Aorta (tissue), 5 donors: ENCODE measurements around the gene CELF4. TPM values are rescaled to one million over a fixed set of nuclear protein-coding genes. Genes with fewer than 3 reads are reported as not detected.

Source experiments
- ATAC-seq: fragments of 200-7000 bp; cut with Tn5 transposase; one replicate; pipeline ENCODE4 v1.9.1; 2022; ENCODE audit warnings: moderate library complexity; ENCODE audit not compliant: low FRiP score
- DNase-seq, 2 donors: peaks; one replicate each; pipeline ENCODE4 v3.0.0-alpha.2; 2020
- H3K27ac ChIP-seq, 2 donors: one replicate each; pipeline ENCODE4 v1.5.1; 2013; ENCODE audit warnings: low read length in 2 of 2, mild to moderate bottlenecking in 2 of 2, moderate library complexity in 2 of 2, control low read depth in 1 of 2, inconsistent platforms in 1 of 2, low read depth in 1 of 2
- H3K27me3 ChIP-seq, 2 donors: one replicate each; pipeline ENCODE4 v1.6.1; 2013; ENCODE audit warnings: control low read depth in 1 of 2, low read length in 1 of 2, mild to moderate bottlenecking in 1 of 2, moderate library complexity in 1 of 2; ENCODE audit not compliant: insufficient read depth in 2 of 2, control insufficient read depth in 1 of 2
- H3K36me3 ChIP-seq, 2 donors: one replicate each; pipeline ENCODE4 v1.6.1; 2013; ENCODE audit warnings: control low read depth in 1 of 2, low read length in 1 of 2, mild to moderate bottlenecking in 1 of 2; ENCODE audit not compliant: insufficient read depth in 2 of 2, control insufficient read depth in 1 of 2
- H3K4me1 ChIP-seq, 2 donors: one replicate each; pipeline ENCODE4 v1.6.1; 2013; ENCODE audit warnings: low read length in 2 of 2, control low read depth in 1 of 2, mild to moderate bottlenecking in 1 of 2, moderate library complexity in 1 of 2; ENCODE audit not compliant: insufficient read depth in 2 of 2, control insufficient read depth in 1 of 2
- H3K4me3 ChIP-seq, 2 donors: one replicate each; pipeline ENCODE4 v1.5.1; 2013; ENCODE audit warnings: low read length in 2 of 2, control low read depth in 1 of 2, mild to moderate bottlenecking in 1 of 2
- H3K9me3 ChIP-seq: one replicate; pipeline ENCODE4 v1.6.1; 2013; ENCODE audit warnings: mild to moderate bottlenecking, low read length; ENCODE audit not compliant: control insufficient read depth
- WGBS, 2 donors: extraction: QIAGEN DNeasy Blood & Tissue Kit; methylation state at CpG; one replicate each; pipeline ENCODE4 v1.1.7; 2013; 5-methylcytosine and 5-hydroxymethylcytosine counted together
- intact Hi-C, 2 donors: fragments of 100-400 bp; cut with DNase I; formaldehyde crosslinking; loops; one replicate each; pipeline versions ENCODE4 v1.14.2 to v1.15.0; 2022
- polyA plus RNA-seq, 2 donors: library from polyadenylated mRNA; stranded (reverse); fragments of 200-250 nt; gene quantifications; one replicate each; pipeline ENCODE4 v1.2.3, GENCODE V29; 2013
- total RNA-seq, 2 donors: library from RNA; stranded (reverse); fragmentation: NEBNext Ultra II Directional; extraction: Animal tissue kit (Norgen Biotek cat#: 25700); gene quantifications; one replicate each; pipeline ENCODE4 v1.2.1, GENCODE V29; 2021
- donor health status: healthy with polysubstance abuse.
- donor health status: Bipolar disorder and iron deficiency.
- donor health status: DM: no; HTN: no; CAD: no.
- donor health status: DM: no; HTN: no; CAD: no.
- donor health status: DM: yes; HTN: yes; CAD: no.

The CELF4 gene
- total and polyA plus RNA-seq, 4 donors = 0.51 TPM; not detected in 3

DNA sequence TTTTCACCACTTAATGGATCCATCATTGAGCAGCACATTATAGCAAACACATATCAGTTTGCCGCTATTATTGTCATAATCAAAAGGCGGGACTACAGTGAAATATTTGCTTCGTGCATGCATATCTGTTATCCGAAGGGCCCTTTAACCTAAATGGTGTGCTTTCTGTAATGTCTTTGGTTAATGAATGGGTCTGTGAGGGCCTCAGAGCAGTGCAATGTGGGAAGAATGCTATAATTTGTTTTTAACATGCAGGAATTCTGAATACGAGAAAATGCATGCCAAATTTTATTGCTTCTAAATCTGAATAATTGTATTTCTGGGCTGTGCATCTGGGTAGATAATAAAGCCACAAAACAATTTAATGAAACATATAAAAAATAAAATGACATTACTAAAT lies 32.8 kb upstream of the CELF4 start:
- Histone ChIP-seq H3K4me1 (no peaks in the 10 kb centered on the region), H3K27ac (no peak overlapping the region), H3K27me3 (peaks cover 0 to 3% of the 10 kb centered on the region in 2 donors), H3K4me3 (no peak overlapping the region), H3K36me3 (no peaks in the 10 kb centered on the region), H3K9me3 (peaks cover 3% of the 10 kb centered on the region)
- DNase-seq (no peak), ATAC-seq (no peak)
- intact Hi-C loops = no loop called here
- 76 to 81% methylated on average over 5 of the region's 5 CpGs for WGBS, 2 donors

DNA sequence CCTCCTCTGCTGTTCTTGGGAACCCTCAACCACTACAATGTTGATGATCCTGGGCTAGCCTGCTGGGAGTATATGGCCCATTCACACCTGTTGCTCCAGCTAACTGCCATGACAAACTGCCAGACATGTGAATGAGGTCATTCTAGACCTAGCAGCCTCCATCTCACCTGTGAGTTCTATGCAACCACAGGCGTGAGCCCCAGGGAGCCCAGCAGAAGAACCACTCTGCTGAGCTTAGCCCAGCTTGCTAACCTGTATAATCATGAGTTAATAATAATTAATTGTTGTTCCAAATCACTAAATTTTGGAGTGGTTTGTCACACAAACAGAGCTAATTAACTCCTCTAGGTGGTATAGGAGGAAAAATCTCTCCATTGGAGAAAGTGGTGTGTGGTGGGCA lies 24.7 kb upstream of the CELF4 start:
- peaks cover 0 to 3% of the 10 kb centered on the region in 2 donors for H3K27me3 ChIP-seq
- H3K4me1 ChIP-seq = no peaks in the 10 kb centered on the region
- 91 to 92% methylated on average over 1 of the region's 1 CpG for WGBS, 2 donors
- H3K27ac ChIP-seq = no peak overlapping the region
- peaks cover 10% of the 10 kb centered on the region for H3K9me3 ChIP-seq
- intact Hi-C loops = no loop called here
- DNase-seq (no peak), ATAC-seq (no peak)
- no peak overlapping the region for H3K4me3 ChIP-seq
- H3K36me3 ChIP-seq = no peaks in the 10 kb centered on the region

DNA sequence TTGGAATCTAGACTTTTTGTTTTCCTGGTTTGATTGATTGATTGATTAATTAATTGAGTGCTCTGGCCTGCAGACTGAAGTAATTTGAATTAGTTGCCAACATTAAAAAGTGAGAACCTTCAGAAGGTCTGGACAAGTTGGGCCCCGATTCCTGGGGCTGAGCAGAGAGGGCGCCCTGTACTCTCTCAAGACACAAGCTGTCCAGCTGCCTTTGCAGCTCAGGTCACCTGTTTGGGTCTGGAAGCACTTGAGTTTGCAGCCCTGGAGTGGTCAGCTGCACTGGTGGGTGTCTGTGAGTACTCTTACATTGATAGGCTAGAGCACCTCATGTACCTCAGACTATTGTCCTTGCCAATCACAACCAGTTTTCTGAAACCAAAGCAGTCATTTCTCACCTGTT lies 22.7 kb upstream of the CELF4 start:
- Histone ChIP-seq H3K27me3 (no peaks in the 10 kb centered on the region), H3K9me3 (peaks cover 7% of the 10 kb centered on the region), H3K4me3 (no peak overlapping the region), H3K4me1 (no peaks in the 10 kb centered on the region), H3K36me3 (no peaks in the 10 kb centered on the region), H3K27ac (no peak overlapping the region)
- intact Hi-C loops = no loop called here
- WGBS, 2 donors = 77 to 90% methylated on average over 2 of the region's 2 CpGs
- DNase-seq (no peak), ATAC-seq (no peak)

DNA sequence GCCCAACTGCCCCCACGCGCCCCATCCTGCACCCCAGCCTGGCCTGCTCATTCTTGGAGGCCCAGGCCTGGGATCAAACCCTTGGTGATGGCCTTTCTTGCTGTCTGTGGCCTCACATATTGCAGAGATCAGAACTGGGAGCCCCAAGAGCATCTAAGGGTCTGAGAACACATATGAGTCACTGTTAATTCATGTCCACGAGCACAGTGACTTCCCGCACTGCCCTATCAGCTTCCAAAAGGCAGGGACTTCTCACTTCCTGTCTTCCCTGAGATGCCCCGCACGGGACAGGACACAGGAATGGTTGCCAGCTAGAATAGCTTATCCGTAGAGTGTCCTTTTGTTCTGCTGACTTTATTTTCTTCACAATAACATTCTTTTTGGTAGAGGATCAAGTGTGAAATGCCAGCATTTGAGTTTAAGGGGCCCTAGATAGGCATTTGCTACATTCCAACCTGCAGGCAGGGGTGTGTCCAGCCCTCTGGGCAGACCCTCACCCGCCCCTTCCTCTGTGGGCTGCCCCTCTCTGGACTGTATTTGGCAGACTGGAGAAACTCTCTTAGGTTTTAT lies 21.1 kb upstream of the CELF4 start:
- DNase-seq (no peak), ATAC-seq (no peak)
- Histone ChIP-seq H3K4me1 (no peaks in the 10 kb centered on the region), H3K27ac (no peak overlapping the region), H3K4me3 (no peak overlapping the region), H3K9me3 (peaks cover 7% of the 10 kb centered on the region), H3K36me3 (no peaks in the 10 kb centered on the region), H3K27me3 (no peaks in the 10 kb centered on the region)
- intact Hi-C loops = no loop called here
- WGBS, 2 donors = 66 to 67% methylated on average over 8 of the region's 8 CpGs

DNA sequence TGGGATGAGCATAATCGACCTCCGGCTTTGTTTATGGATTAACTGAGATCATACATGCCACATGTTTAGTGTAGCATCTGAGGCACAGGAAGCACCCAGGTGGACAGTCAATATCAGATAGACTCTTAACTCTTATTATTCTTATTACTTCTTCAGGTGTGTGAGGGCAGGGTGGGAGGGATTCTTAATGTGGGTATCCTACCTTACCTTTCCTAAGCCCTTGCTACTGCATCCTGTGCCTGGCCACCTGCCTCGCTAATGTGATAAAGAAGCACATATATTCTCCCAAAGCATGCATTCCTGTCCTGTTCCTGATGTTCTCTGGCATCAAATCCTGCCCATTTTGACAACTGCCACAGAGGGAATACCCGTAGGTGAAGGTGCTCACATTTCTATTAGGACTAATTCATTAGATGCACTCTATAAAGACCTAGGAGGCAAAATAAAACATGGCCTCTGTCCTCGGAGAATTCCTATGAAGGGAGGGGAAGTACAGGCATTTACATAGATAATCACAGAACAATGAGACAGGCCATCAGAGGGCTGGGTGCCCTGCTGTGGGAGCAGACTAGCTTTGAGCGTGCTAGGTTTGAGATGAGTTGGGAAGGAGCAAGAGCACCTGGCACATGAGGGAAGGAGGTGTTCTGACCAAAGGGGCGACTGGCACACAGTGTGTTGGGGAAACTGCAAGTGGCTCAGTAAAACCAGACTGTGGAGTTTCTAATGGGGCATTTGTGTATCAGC lies 19.5 kb upstream of the CELF4 start:
- Histone ChIP-seq H3K27me3 (no peaks in the 10 kb centered on the region), H3K27ac (no peak overlapping the region), H3K36me3 (no peaks in the 10 kb centered on the region), H3K9me3 (peaks cover 2% of the 10 kb centered on the region), H3K4me3 (no peak overlapping the region), H3K4me1 (no peaks in the 10 kb centered on the region)
- no peak for DNase-seq
- intact Hi-C loops = no loop called here
- no peak for ATAC-seq
- WGBS, 2 donors = 69 to 78% methylated on average over 7 of the region's 7 CpGs

DNA sequence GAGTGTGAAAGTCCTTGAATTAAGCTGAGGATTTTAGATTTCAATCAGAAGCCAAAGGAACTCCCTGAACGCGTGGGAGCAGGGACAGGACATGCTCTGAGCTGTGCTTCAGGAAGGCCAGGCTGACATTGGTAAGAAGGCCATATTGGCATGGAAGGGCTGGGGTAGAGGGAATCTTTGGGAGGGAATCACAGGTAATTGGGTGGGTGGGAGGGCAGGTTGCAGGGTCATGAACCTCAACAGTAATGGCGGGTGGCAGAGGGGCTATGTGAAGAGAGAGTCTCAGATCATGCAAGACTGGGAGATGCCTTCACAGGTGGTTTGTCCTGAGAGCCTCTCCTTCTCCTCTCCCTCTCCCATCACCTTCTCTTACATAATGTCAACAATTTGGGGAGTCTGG lies 18.6 kb upstream of the CELF4 start:
- 84 to 86% methylated on average over 3 of the region's 3 CpGs for WGBS, 2 donors
- no peak overlapping the region for H3K4me3 ChIP-seq
- no peaks in the 10 kb centered on the region for H3K36me3 ChIP-seq
- no peak overlapping the region for H3K27ac ChIP-seq
- no peak for DNase-seq
- H3K9me3 ChIP-seq = no peaks in the 10 kb centered on the region
- ATAC-seq = no peak
- intact Hi-C loops = no loop called here
- H3K4me1 ChIP-seq = no peaks in the 10 kb centered on the region
- no peaks in the 10 kb centered on the region for H3K27me3 ChIP-seq

DNA sequence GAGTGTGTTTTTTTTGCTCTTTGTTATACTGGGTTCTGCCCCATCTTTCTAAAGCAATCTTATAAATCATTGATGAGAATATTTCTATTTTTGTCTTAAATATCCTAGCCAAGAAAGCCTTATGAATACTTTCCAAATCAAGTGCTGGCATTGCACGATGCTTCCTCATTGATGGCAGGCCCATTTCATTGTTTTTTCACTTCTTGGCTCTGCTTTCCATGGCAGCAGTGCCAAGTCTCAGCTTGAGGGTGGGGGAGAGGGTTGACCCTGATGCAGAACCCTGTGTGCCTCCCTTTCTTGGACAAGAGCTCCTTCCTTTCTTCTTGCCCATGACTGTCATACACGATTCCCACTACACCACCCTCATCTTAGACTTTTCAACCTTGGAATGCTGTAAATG lies 16.7 kb upstream of the CELF4 start:
- H3K27me3 ChIP-seq = no peaks in the 10 kb centered on the region
- 33 to 38% methylated on average over 2 of the region's 2 CpGs for WGBS, 2 donors

DNA sequence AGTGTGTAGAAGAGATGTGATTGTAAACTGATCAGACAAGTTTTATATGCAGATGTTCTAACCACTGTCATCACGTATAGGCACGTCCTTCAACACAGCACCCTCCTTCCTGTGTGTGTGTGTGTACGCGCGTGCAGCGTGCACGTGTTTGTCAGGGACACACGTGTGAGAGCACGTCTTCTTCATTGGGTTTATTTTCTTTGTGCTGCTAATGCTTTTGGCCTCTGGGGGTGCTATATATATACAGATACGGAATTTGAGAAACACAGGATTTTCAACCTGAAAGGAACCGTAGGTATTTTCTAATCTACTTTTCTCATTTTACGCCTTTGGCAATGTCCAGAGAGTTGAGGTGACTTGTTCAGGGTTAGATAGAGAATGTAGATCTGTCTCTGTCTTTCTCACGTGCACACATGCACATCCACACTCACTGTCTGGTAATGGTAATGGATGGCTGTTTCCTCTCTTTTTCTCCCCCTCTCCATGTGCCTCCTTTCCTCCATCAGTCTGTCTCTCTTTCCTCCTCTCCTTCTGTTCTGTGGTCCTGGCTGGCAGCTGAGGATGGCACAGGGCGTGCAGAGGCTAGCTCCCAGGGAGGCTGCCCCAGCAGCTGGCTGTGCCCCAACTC lies 13.4 kb upstream of the CELF4 start:
- intact Hi-C loops = no loop called here
- Histone ChIP-seq H3K4me3 (no peak overlapping the region), H3K4me1 (no peaks in the 10 kb centered on the region), H3K27me3 (no peaks in the 10 kb centered on the region), H3K9me3 (no peaks in the 10 kb centered on the region), H3K27ac (no peak overlapping the region), H3K36me3 (no peaks in the 10 kb centered on the region)
- ATAC-seq = no peak
- WGBS, 2 donors = 10 to 14% methylated on average over 14 of the region's 14 CpGs
- DNase-seq = no peak

More for the DNA sequence above, 16.7 kb upstream of the CELF4 start:
- ATAC-seq (no peak), DNase-seq (no peak)
- H3K9me3 ChIP-seq = no peaks in the 10 kb centered on the region
- intact Hi-C loops = no loop called here
- no peaks in the 10 kb centered on the region for H3K36me3 ChIP-seq
- no peaks in the 10 kb centered on the region for H3K4me1 ChIP-seq
- no peak overlapping the region for H3K27ac ChIP-seq
- no peak overlapping the region for H3K4me3 ChIP-seq

DNA sequence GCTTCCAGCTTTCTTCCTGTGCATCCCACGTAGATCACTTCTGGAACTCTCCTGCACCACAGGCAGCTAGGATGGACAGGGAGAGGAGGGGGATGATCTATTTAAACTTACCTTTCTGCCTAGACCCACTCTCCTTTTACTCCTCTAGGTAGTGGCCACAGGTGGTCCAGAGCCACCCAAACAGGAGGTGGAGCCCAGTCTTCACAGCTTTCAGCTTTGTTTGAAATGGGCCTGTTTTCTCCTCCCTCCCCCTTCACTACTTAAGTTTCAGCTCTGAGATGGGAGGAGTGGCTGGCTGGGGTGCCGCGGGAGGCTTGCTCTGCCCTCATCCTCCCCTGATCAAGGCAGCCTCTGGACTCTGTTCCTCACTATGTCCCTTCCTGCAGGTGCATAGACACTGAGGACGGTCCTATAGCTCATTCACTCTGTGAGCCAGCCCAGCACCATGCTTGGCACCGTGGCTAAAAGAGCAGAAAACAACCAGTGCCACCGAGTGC lies 12.6 kb upstream of the CELF4 start:
- no peak overlapping the region for H3K27ac ChIP-seq
- WGBS, 2 donors = 28 to 37% methylated on average over 6 of the region's 6 CpGs
- ATAC-seq (no peak), DNase-seq (no peak)
- H3K4me3 ChIP-seq = no peak overlapping the region
- H3K27me3 ChIP-seq = no peaks in the 10 kb centered on the region
- no peaks in the 10 kb centered on the region for H3K4me1 ChIP-seq
- no peaks in the 10 kb centered on the region for H3K36me3 ChIP-seq
- no peaks in the 10 kb centered on the region for H3K9me3 ChIP-seq
- intact Hi-C loops = no loop called here
